ENCODE data around the gene GABBR1. TPM values are rescaled to one million over a fixed set of nuclear protein-coding genes. Genes with fewer than 3 reads are reported as not detected.

The GABBR1 gene
- polyA plus RNA-seq, 1 donor from 2014 or later = 108 TPM

DNA sequence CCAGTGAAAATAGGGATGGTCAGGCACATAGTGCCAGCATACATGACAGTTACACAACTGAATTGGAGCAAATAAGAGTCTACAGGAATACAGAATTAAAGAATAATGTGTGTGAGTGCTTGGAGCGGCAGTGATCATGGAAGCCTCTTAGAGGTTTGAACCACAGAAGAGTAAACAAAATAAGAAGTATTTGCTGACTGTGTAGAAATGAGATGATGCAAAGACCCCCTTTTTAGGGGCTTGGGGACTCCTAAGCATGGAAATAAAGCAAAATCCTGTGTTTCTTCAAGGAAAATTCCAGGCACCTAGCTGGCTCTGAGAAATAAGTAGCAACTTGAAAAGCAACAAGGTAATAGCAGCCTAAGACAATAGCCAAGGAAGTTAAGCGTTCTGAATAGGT lies 41.3 kb downstream of the GABBR1 start:
- no peaks in the 10 kb centered on the region for H3K27me3 ChIP-seq (ENCODE audit: insufficient read depth, low read depth, low read length)
- no peak overlapping the region for H2AFZ ChIP-seq (ENCODE audit: low read depth, low read length)
- H4K20me1 ChIP-seq (ENCODE audit: insufficient read depth) = no peaks in the 10 kb centered on the region
- no peaks in the 10 kb centered on the region for H3K36me3 ChIP-seq (ENCODE audit: insufficient read depth, low read length)
- no peaks in the 10 kb centered on the region for H3K9me2 ChIP-seq (ENCODE audit: insufficient read depth, low read length)
- H3F3A ChIP-seq (ENCODE audit: insufficient read depth, low read length, poor library complexity, severe bottlenecking) = no peaks in the 10 kb centered on the region
- no peak for TF ChIP-seq CTCF (IDR thresholded peaks at IDR 0.05; ENCODE audit: poor library complexity, severe bottlenecking)
- TF ChIP-seq EP300 (conservative IDR thresholded peaks at IDR 0.05; ENCODE audit: poor library complexity, severe bottlenecking) = no peak
- no peak for TF ChIP-seq TAF1 (IDR thresholded peaks at IDR 0.05; ENCODE audit: low read depth)
- no peak for TF ChIP-seq SMC3 (conservative IDR thresholded peaks at IDR 0.05; ENCODE audit: poor library complexity)
- TF ChIP-seq POLR2AphosphoS5 (IDR thresholded peaks at IDR 0.05) = no peak
- TF ChIP-seq REST (IDR thresholded peaks at IDR 0.05; ENCODE audit: borderline replicate concordance) = no peak
- no peak for TF ChIP-seq MXI1 (conservative IDR thresholded peaks at IDR 0.05; ENCODE audit: poor library complexity, severe bottlenecking)
- TF ChIP-seq EZH2 (IDR thresholded peaks at IDR 0.05; ENCODE audit: borderline replicate concordance, insufficient read depth, low read length, poor library complexity, severe bottlenecking) = no peak
- no peak for TF ChIP-seq RAD21 (conservative IDR thresholded peaks at IDR 0.05)
- no peak overlapping the region for H3K27ac ChIP-seq (ENCODE audit: low read length)
- H3K4me3 ChIP-seq (ENCODE audit: low read length) = no peak overlapping the region
- no peak overlapping the region for H3K4me2 ChIP-seq (ENCODE audit: low read length)
- no peaks in the 10 kb centered on the region for H3K79me2 ChIP-seq (replicated peaks; ENCODE audit: insufficient read depth, low read length)
- H3K9me3 ChIP-seq (ENCODE audit: low read length) = no peaks in the 10 kb centered on the region
- H3K9ac ChIP-seq (ENCODE audit: low read length) = no peak overlapping the region

- H4K20me1 ChIP-seq (ENCODE audit: insufficient read depth) = no peaks in the 10 kb centered on the region
- no peaks in the 10 kb centered on the region for H3K36me3 ChIP-seq (ENCODE audit: insufficient read depth, low read length)
- H3K27ac ChIP-seq (ENCODE audit: low read length) = no peak overlapping the region
- H2AFZ ChIP-seq (ENCODE audit: low read depth, low read length) = no peak overlapping the region
- no peaks in the 10 kb centered on the region for H3K79me2 ChIP-seq (replicated peaks; ENCODE audit: insufficient read depth, low read length)
- H3K4me2 ChIP-seq (ENCODE audit: low read length) = no peak overlapping the region
- H3K27me3 ChIP-seq (ENCODE audit: insufficient read depth, low read depth, low read length) = no peaks in the 10 kb centered on the region
- no peaks in the 10 kb centered on the region for H3F3A ChIP-seq (ENCODE audit: insufficient read depth, low read length, poor library complexity, severe bottlenecking)
- H3K9me3 ChIP-seq (ENCODE audit: low read length) = no peaks in the 10 kb centered on the region
- TF ChIP-seq EZH2 (IDR thresholded peaks at IDR 0.05; ENCODE audit: borderline replicate concordance, insufficient read depth, low read length, poor library complexity, severe bottlenecking) (no peak), CTCF (IDR thresholded peaks at IDR 0.05; ENCODE audit: poor library complexity, severe bottlenecking) (no peak)
- no peaks in the 10 kb centered on the region for H3K9me2 ChIP-seq (ENCODE audit: insufficient read depth, low read length)
- no peak overlapping the region for H3K4me3 ChIP-seq (ENCODE audit: low read length)
- no peak overlapping the region for H3K9ac ChIP-seq (ENCODE audit: low read length)
Observed at GRCh38 chr6:29590218-29590808, 42.7 kb downstream of the GABBR1 start.
